CD4-positive, alpha-beta T cell treated with Interleukin-15 for 4 hours (primary cell): ENCODE results near the gene RGL1.
"Not testable (repeated sequence)": the region's sequence is repeated elsewhere in the genome, so short reads cannot be mapped to it uniquely, and the experiment has no call there.

Source experiments
- DNase-seq: peaks from one replicate; pipeline ENCODE4 v3.0.0-alpha.2; 2020; ENCODE audit warnings: low spot score

The RGL1 gene

DNA sequence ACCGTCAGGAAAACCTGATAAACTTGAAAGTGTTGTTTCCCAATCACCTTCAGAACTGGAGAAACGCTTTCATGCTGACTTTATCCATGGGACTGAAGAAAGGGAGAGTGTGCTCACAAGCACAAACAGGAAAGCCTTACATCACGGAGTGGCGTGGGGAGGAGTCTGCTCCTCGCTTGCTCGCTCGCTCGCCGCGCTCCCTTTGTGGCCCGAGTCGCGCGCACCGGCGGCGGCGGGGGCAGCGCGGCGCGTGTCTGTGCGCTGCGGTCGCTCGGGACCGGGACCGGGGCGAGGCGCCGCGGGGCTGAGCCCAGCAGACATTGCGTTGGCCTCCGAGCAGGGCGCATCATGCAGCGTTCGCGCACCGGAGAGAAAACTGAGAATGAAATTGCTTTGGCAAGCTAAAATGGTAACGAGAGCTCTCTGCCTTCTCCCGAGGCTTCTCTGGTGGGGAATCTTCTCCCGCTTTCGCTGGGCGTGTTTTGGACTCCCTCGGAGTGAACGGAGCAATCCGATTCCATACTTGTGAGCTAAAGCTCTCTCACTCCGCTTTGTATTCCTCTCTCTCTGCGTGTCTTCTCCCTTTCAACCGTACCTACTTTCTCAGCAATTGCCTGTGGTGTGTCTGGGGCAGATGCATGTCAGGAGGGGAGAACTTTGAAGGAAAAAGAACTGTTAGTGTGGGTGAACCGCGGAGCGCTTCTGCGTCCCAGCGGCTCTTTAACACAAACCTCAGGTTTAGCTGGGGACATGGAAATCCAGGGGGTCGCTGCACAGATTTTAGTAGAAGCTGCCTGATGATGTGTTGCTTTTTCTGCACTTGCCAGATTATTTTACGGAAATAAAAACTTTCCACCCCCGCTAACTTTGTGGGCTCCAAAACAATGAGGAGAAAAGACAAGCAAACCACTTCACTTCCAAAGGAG is at the start of gene RGL1:
TSS of gene RGL1 (plus strand) at position 205 of the 926 bp plus-strand sequence. CDS start at position 383, 178 bp downstream.
- DNase-seq, result no peak

DNA sequence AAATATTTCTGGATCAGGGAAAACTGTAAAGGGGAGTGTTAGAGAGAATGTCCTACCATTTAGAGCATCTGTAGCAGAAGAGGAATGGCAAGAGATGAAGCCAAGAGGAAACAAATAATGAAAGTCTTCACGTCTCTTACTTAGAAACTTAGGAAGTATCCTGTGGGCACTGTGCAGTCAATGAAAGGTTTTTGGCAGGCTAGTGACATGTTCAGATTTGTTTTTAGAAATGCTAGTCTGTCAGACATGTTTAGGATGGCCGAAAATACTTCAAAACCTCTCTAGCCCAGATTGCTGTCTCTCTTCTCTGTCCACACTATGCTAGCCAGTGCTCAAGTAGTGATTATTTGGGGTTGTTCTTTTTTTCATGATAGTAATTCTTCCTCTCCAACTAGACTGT is 48.6 kb upstream of the RGL1 start:
- no peak for DNase-seq

DNA sequence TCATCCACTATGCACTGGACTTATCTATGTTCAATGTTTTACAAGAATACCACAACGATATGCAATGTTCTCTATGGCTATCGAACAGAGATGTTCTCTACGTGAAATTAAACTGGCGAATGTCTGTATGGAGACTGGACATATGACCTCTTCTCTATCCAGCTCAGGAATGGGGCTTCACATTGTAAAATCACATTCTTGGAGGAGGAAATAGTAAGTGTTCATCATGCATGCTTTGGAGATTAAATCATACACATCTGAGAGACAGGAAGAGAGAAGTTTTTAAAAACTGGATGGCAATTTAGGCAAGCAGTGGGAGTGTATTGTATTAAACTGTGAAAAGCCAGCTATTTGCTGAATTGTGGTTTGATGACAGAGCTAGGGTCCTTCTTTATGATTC is 47.9 kb upstream of the RGL1 start:
- no peak for DNase-seq

DNA sequence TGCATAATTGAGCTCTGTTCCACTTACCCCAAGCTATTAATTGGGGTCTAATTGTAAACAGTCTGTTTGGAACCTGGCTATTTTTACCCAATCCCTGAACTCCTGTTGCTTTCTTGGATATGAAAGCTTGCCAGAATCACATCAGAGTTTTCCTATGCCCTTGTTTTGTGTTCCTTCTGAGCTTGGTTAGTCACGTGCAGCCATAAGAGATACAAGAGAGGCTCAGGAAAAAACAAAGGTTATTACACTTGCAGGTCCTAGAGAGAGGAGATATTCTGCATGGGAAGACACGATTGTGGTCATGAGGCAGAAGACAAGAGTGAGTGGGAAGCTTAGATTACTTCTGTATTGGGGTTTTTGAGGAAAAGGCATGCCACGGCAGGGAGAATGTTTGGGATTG is 46.0 kb upstream of the RGL1 start:
- DNase-seq, result no peak

DNA sequence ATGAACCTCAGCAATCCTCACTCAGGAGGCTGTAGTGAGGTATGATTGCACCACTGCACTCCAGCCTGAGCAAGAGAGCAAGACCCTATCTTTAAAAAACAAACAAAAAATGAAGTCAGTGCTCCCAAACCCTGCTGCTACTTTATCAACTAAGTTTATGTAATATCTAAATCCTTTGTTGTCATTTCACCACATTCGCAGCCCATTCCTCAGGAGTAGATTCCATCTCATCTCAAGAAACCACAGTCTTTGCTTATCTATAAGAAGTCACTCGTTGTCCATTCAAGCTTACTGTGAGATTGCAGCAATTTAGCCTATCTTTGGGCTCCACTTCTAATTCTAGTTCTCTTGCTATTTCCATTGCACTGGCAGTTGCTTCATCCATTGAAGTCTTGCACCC is 44.3 kb upstream of the RGL1 start:
- DNase-seq, result no peak

DNA sequence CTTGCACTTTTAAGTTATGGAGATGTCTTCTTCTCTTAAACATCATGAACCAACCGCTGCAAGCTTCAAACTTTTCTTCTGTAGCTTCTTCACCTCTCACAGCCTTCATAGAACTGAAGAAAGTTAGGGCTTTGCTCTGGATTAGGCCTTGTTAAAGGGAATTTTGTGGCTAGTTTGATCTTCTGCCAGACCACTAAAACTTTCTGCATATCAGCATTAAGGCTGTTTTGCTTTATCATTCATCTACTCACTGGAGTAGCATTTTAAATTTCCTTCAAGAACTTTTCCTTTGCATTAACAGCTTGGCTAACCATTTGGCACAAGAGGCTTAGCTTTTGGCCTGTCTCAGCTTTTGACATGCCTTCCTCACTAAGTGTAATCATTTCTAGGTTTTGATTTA is 43.0 kb upstream of the RGL1 start:
- DNase-seq, result no peak

DNA sequence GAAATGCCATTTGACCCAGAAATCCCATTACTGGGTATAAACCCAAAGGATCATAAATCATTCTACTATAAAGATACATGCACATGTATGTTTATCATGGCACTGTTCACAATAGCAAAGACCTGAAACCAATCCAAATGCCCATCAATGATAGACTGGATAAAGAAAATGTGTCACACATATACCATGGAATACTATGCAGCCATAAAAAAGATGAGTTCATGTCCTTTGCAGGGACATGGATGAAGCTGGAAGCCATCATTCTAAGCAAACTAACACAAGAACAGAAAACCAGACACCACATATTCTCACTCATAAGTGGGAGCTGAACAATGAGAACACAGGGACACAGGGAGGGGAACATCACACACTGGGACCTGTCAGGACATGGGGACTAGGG is 42.1 kb upstream of the RGL1 start:
- DNase-seq, result not testable (repeated sequence)

DNA sequence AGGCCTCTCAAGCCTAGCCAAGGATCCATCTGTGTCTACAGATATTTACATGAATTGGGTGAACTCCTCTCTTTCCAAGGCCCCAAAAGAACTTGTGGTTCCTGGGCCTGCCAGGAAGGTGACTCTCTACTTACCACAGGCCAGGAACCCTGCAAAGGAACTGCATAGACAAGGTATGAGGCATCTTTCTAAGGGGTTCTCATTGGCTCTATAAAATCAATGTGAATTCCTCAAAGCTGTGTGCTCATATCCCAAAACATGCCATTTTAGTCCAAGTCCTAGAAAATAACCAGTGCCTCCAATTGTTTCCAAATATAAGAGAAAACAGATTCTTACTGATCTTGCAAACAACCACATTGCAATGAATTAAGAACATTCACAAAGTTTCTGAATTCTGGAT is 39.9 kb upstream of the RGL1 start:
- no peak for DNase-seq

DNA sequence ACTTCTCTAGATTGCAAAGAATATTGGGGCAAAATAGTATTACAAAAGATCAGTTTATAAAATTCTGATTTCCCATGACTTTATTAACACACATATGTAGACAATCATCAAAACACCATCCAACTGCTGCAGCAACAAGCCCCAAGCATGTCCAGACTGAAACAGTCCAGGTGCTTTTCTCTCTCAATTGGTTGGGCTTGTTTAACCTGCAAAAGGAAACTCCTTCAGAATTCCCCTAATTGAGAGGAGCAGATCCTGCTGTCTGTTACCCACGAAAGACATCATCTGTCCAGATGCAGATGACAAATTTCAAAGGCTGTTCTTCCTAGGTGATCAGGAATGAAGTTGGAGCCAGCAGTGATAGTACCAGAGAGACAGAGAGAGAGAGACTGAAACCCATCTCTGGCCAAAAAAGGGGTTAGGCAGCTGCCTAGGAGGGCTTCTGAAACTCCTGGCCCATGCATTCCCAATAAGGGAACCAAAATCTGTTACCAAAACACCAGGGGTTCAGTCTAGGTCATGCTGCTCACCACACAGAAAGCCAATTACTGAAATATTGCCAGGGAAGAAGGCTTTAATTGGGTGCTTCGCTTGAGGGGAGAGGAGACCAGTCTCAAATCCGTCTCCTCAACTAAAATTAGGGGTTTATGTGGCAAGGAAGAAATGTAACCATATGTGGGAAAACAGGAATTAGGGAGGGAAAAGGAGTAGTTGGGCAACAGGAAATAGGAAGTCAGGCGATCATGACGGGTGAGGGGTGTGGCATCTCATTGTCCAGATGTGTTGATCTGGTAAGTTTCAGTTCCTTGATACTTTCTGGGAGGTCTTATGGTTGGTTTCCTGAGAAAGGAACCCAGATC is 34.7 kb upstream of the RGL1 start:
- no peak for DNase-seq

DNA sequence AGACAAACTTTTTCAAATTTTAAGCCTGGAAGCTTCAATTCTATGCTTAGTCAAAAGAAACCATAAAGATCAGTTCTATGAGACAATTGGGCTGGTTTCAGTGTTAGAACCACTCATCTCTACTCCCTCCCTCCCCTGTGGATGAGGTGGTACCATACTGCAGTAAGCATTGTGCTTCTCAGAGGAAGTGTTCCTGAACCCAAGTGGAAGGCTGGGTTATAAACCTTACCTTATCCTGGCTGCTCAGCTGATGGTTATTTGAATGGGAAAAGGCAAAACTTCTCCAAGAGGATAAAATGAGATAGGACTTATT is 34.1 kb upstream of the RGL1 start:
- no peak for DNase-seq

DNA sequence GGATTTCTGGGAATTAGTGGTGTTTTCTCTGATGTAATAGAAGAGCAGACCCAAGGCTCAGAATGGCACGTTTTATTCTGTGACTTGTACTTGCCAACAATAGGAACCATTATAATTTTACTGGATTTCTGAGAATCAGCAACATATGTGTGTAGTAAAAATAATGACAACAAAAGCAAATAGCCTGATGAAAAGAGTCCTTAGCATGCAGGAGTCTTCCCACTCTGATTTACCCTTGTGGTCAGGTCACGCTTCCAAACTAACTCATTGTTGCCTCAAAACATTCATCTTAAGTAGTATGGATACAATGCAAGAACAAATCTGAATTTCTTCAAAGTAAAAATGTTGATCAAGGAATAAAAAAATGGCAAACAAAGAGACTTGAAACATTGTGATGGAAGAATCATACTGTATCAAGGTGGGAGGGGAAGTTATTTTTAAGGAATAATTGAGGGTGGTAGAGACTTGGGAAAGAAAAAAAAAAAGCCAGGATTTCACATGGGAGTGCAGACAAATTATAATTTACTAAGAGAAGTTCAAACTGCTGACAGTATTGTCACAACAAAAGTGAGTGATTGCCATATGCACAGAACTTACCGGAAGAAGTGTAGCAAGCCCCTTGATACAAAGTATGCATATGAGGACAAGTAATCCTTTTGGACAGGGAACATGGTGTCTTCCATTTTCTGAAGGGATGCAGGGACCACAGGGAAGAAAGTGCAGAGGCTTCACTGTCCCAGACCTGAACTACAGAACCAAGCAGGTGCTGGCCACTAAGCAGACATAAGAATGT is 31.2 kb upstream of the RGL1 start:
- no peak for DNase-seq

DNA sequence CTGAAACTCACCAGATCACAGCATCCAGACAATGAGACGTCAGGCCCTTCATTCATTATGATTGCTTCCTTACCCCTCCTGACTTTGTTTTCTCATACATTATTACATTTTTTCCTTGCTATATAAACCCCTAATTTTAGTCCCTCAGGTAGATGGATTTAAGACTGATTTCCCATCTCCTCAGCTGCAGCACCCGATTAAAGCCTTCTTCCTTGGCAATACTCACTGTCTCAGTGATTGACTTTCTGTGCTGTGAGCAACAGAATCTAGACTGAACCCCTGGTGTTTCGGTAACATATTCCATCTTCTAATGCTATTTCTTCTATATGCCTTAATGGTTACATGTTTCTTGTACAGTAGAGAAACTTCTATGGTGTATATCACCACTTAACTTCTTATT is 30.0 kb upstream of the RGL1 start:
- DNase-seq, result no peak

DNA sequence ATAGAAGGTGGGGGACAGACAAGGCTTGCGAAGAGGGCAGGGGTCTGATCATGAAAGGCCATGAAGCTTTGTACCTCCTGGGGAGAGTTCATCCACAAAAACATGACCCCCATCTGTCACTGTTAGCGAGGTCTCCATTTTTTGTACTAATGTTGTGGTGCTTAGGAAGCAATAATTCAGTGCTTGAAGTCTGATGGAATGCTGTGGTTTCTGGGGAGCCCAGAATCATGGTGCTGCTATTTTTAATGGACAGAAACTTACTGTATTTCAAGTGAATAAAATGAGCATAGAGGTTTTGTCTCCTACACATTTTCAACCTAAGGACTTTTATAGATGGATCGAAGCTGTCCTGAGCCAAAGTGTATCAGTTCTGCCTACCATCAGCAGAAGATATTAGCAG is 28.2 kb upstream of the RGL1 start:
- DNase-seq, result no peak

DNA sequence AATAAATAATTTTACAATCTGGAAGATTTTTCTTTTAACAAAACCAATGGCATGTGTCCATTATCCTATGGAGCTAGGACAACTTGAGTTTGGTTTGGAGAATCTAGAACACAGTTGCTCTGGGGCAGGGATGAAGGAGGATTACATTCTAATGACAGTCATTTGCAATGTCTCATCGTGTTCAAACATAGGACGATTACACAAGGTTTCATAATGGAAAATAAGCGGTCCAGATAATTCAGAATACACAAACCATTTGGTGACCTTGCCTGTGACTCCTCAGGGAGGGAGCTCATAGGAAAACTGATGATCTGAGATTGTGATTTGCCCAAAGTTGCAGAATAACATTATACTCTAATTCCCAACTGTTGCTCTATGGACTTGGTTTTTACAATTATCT is 27.6 kb upstream of the RGL1 start:
- no peak for DNase-seq

DNA sequence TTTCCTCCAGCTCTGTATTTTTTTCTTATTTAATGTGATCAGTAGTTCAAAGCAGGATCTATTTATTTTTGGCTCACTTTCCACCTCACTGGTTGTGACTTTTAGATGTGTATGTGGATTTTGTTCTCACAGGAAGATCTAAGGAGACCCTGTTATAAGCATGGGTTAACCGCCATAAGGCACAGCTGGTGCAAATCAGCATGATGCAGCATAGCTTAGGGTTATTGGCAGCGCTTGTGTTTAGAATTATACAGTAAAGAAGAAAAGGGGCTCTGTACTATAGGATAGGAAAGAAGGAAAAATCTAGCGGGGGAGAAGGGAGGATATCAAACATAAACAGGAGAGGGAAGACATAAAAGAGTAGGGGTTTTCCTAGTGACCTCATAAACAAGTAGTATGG is 26.9 kb upstream of the RGL1 start:
- no peak for DNase-seq

DNA sequence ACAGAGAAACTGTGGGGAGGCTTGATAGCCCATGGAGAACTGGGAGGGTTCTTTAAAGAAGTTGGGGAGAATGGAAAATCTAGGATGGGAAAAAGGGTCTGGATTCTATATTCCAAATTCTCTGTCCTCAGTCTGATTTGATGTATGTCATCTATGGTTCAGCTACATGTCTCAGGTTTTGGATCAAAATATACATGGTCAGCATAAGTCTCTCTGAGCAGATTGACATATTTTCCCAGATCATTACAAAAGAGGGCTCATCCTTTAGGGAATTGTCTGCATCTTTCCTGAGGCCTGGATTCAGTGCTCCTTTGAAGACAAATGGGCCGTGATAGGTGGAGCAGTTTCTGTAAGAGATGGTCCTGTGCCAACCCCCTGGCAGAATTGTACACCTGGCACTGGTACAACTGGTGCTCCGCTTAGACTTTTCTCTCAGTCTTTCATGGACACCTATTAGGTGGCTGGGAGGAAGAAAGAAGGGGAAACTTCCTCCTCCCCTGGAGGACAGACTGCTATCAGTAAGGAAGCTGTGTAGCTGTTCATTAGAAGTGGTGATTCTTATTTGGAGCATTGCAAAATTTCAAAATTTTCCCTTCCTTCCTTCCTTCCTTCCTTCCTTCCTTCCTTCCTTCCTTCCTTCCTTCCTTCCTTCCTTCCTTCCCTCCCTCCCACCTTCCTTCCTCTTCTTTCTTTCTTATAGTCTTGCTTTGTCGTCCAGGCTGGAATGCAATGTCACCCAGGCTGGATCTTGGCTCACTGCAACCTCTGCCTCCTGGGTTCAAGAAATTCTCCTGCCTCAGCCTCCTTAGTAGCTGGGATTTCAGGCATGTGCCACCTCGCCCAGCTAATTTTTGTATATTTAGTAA is 26.1 kb upstream of the RGL1 start:
- DNase-seq, result no peak

DNA sequence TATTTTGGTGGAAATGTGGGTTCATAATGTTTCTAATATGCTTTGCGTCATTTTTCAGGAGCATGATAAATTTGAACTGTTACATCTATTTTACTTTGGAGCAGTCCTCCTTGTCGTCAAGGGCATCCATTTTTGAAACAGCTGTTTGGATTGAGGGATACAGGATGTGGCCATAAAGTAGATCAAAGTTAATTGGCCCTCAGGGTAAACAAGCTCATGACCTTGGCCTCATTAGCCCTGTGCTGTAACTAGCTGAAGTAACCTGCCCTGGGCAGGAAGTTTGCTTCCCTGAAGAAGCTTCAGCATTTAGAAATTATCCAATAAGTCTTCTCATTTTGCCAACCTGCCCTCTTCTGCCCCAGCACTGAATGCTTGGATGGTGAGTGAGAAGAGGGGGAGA is 24.8 kb upstream of the RGL1 start:
- no peak for DNase-seq

DNA sequence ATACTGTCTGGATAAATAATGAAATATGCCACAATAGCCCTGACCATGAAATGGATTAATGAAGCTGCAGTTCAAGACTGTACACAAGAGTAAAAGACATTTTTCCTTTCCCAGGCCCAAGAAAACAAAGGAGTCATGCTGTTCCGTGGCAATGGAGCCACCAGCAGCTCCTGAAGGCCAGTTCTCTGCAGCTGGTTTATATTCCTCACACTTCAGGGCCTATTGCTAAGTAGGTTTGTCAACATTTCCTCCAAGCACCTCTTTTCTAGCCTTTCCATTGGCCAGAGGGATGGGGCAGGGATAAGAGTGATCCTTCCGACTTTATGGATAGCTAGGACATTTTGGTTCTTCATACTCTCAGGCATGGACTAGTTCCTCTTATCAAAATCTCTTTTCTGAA is 24.2 kb upstream of the RGL1 start:
- no peak for DNase-seq

DNA sequence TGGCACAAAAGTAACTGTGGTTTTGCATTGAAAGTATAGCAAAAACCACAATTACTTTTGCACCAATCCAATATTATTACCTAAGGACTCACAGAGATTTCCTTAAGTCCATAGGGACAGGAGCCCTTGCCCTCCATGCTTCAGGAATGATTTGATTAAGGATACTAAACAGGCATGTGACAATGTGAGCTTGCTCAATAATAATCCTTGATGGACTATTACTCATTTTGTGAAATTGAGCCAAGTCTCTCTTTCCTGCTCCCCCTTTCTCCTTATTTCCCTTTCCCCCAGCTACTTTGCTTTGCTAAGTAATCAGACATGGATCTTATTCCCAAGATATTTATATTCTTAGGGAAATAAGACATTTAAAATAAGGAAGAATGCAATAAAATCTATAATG is 21.6 kb upstream of the RGL1 start:
- DNase-seq, result no peak

DNA sequence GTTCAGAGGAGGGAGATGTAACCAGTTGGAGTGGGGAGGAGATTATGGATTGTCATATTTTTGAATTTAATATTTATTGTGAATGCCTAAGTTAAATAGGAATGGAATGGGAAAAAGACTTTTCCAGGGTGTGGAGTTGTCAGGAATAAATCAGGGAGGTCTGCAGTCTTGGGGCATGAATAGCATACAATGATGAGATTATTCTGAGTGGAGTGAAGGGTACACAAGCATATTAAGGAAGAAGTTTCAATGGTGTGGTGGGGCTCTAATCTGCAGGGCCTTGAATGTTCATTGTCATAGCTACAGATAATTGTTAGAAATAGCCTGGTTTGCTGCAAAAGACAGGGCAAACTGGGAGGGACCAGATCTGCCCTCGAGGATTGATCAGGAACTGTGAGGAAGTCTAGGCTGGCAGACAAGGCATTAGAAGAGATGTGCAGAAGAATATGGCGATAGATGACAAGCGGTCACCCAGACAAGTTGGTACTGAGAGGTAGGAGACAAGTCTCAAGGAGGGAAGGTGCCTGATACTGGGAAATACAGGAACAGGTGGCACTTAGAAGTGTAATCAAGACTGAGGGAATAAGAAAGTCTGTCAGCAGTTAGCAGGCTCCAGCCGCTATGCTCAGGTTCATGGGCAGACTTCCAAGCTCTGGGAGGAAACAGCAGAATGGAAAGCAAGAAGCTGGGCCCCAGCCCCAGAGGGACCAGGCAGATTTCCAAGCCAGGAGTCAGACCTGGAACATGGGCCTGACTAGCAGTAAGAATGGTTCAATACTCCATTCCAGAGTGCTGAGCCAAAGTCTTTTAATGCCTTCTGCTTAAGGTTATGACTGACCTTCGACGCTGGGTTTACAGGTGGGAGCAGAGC is 20.9 kb upstream of the RGL1 start:
- no peak for DNase-seq

DNA sequence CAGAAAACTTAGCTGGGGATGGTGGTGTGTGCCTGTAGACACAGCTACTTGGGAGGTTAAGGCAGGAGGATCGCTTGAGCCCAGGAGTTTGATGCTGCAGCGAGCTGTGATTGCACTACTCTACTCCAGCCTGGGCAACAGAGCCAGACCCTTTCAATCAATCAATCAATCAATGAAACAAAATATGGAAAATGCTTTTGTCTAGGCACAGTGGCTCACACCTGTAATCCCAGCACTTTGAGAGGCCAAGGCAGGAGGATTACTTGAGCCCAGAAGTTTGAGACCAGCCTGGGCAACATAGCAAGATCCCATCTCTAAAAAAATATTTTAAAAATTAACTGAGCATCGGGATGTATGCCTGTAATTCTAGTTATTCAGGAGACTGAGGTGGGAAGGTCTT is 19.0 kb upstream of the RGL1 start:
- DNase-seq, result not testable (repeated sequence)
